ENCODE results near the gene LPCAT1.
A peak's percentile ranks its signal among the peaks of the same experiment; 100 is the strongest.

The LPCAT1 gene

GRCh38 chr5:1497795-1498622 is 25.8 kb downstream of the LPCAT1 start:
- Histone ChIP-seq H3K4me3 (ENCODE audit: low read depth in 1 of 5, low read length in 5 of 5) (no peak overlapping the region), H3K4me1 (ENCODE audit: control insufficient read depth in 5 of 5, insufficient read depth in 5 of 5, low read length in 5 of 5) (peaks cover 10 to 57% (median 32%) of the 10 kb centered on the region in 5 donors), H3K36me3 (ENCODE audit: control insufficient read depth in 5 of 5, insufficient read depth in 5 of 5, low read length in 5 of 5) (peaks cover 0 to 29% (median 13%) of the 10 kb centered on the region in 5 donors), H3K9ac (ENCODE audit: low read length in 5 of 5) (no peak overlapping the region), H3K27ac (ENCODE audit: low read depth, low read length) (no peak overlapping the region), H3K9me3 (ENCODE audit: control insufficient read depth in 5 of 5, low read length in 5 of 5) (no peaks in the 10 kb centered on the region), H3K27me3 (ENCODE audit: control insufficient read depth in 5 of 5, insufficient read depth in 4 of 5, low read length in 5 of 5) (peaks cover 0 to 1% (median 0%) of the 10 kb centered on the region in 5 donors)

GRCh38 chr5:1497242-1497777 is 26.4 kb downstream of the LPCAT1 start:
- Histone ChIP-seq H3K4me1 (ENCODE audit: control insufficient read depth in 5 of 5, insufficient read depth in 5 of 5, low read length in 5 of 5) (peaks cover 9 to 50% (median 29%) of the 10 kb centered on the region in 5 donors), H3K36me3 (ENCODE audit: control insufficient read depth in 5 of 5, insufficient read depth in 5 of 5, low read length in 5 of 5) (peaks cover 0 to 36% (median 16%) of the 10 kb centered on the region in 5 donors), H3K27me3 (ENCODE audit: control insufficient read depth in 5 of 5, insufficient read depth in 4 of 5, low read length in 5 of 5) (peaks cover 0 to 3% (median 0%) of the 10 kb centered on the region in 5 donors), H3K9ac (ENCODE audit: low read length in 5 of 5) (no peak overlapping the region), H3K4me3 (ENCODE audit: low read depth in 1 of 5, low read length in 5 of 5) (no peak overlapping the region), H3K9me3 (ENCODE audit: control insufficient read depth in 5 of 5, low read length in 5 of 5) (no peaks in the 10 kb centered on the region), H3K27ac (ENCODE audit: low read depth, low read length) (no peak overlapping the region)

- H3K36me3 ChIP-seq (ENCODE audit: control insufficient read depth in 5 of 5, insufficient read depth in 5 of 5, low read length in 5 of 5), result peaks cover 0 to 50% (median 29%) of the 10 kb centered on the region in 5 donors
Measured at GRCh38 chr5:1495525-1495897, 28.2 kb downstream of the LPCAT1 start.

GRCh38 chr5:1494780-1495524 is 28.8 kb downstream of the LPCAT1 start:
- Histone ChIP-seq H3K9ac (ENCODE audit: low read length in 5 of 5) (no peak overlapping the region), H3K9me3 (ENCODE audit: control insufficient read depth in 5 of 5, low read length in 5 of 5) (no peaks in the 10 kb centered on the region), H3K4me3 (ENCODE audit: low read depth in 1 of 5, low read length in 5 of 5) (no peak overlapping the region), H3K27me3 (ENCODE audit: control insufficient read depth in 5 of 5, insufficient read depth in 4 of 5, low read length in 5 of 5) (peaks cover 0 to 3% (median 0%) of the 10 kb centered on the region in 5 donors), H3K4me1 (ENCODE audit: control insufficient read depth in 5 of 5, insufficient read depth in 5 of 5, low read length in 5 of 5) (peaks cover 7 to 29% (median 12%) of the 10 kb centered on the region in 5 donors), H3K27ac (ENCODE audit: low read depth, low read length) (no peak overlapping the region), H3K36me3 (ENCODE audit: control insufficient read depth in 5 of 5, insufficient read depth in 5 of 5, low read length in 5 of 5) (peaks cover 0 to 56% (median 32%) of the 10 kb centered on the region in 5 donors)

More at GRCh38 chr5:1495525-1495897, 28.2 kb downstream of the LPCAT1 start:
- Histone ChIP-seq H3K9ac (ENCODE audit: low read length in 5 of 5) (no peak overlapping the region), H3K9me3 (ENCODE audit: control insufficient read depth in 5 of 5, low read length in 5 of 5) (no peaks in the 10 kb centered on the region), H3K27ac (ENCODE audit: low read depth, low read length) (no peak overlapping the region), H3K4me1 (ENCODE audit: control insufficient read depth in 5 of 5, insufficient read depth in 5 of 5, low read length in 5 of 5) (peaks cover 7 to 32% (median 17%) of the 10 kb centered on the region in 5 donors), H3K27me3 (ENCODE audit: control insufficient read depth in 5 of 5, insufficient read depth in 4 of 5, low read length in 5 of 5) (peaks cover 0 to 3% (median 0%) of the 10 kb centered on the region in 5 donors), H3K4me3 (ENCODE audit: low read depth in 1 of 5, low read length in 5 of 5) (no peak overlapping the region)

- no peak overlapping the region for H3K9ac ChIP-seq (ENCODE audit: low read length in 5 of 5)
- peaks cover 0 to 3% (median 0%) of the 10 kb centered on the region in 5 donors for H3K27me3 ChIP-seq (ENCODE audit: control insufficient read depth in 5 of 5, insufficient read depth in 4 of 5, low read length in 5 of 5)
- no peak overlapping the region for H3K27ac ChIP-seq (ENCODE audit: low read depth, low read length)
- peaks cover 8 to 28% (median 12%) of the 10 kb centered on the region in 5 donors for H3K4me1 ChIP-seq (ENCODE audit: control insufficient read depth in 5 of 5, insufficient read depth in 5 of 5, low read length in 5 of 5)
- peaks cover 0 to 66% (median 35%) of the 10 kb centered on the region in 5 donors for H3K36me3 ChIP-seq (ENCODE audit: control insufficient read depth in 5 of 5, insufficient read depth in 5 of 5, low read length in 5 of 5)
- H3K9me3 ChIP-seq (ENCODE audit: control insufficient read depth in 5 of 5, low read length in 5 of 5), result no peaks in the 10 kb centered on the region
- no peak overlapping the region for H3K4me3 ChIP-seq (ENCODE audit: low read depth in 1 of 5, low read length in 5 of 5)
Measured at GRCh38 chr5:1493941-1494340, 29.8 kb downstream of the LPCAT1 start.

GRCh38 chr5:1493413-1493812 is 30.3 kb downstream of the LPCAT1 start:
- Histone ChIP-seq H3K4me1 (ENCODE audit: control insufficient read depth in 5 of 5, insufficient read depth in 5 of 5, low read length in 5 of 5) (peaks cover 6 to 23% (median 9%) of the 10 kb centered on the region in 5 donors), H3K9me3 (ENCODE audit: control insufficient read depth in 5 of 5, low read length in 5 of 5) (no peaks in the 10 kb centered on the region), H3K9ac (ENCODE audit: low read length in 5 of 5) (no peak overlapping the region), H3K36me3 (ENCODE audit: control insufficient read depth in 5 of 5, insufficient read depth in 5 of 5, low read length in 5 of 5) (peaks cover 0 to 65% (median 36%) of the 10 kb centered on the region in 5 donors), H3K27me3 (ENCODE audit: control insufficient read depth in 5 of 5, insufficient read depth in 4 of 5, low read length in 5 of 5) (peaks cover 0 to 3% (median 0%) of the 10 kb centered on the region in 5 donors), H3K4me3 (ENCODE audit: low read depth in 1 of 5, low read length in 5 of 5) (no peak overlapping the region), H3K27ac (ENCODE audit: low read depth, low read length) (no peak overlapping the region)

- Histone ChIP-seq H3K27me3 (ENCODE audit: control insufficient read depth in 5 of 5, insufficient read depth in 4 of 5, low read length in 5 of 5) (peaks cover 0 to 3% (median 0%) of the 10 kb centered on the region in 5 donors), H3K36me3 (ENCODE audit: control insufficient read depth in 5 of 5, insufficient read depth in 5 of 5, low read length in 5 of 5) (peaks cover 0 to 69% (median 41%) of the 10 kb centered on the region in 5 donors), H3K4me3 (ENCODE audit: low read depth in 1 of 5, low read length in 5 of 5) (no peak overlapping the region), H3K9me3 (ENCODE audit: control insufficient read depth in 5 of 5, low read length in 5 of 5) (no peaks in the 10 kb centered on the region), H3K4me1 (ENCODE audit: control insufficient read depth in 5 of 5, insufficient read depth in 5 of 5, low read length in 5 of 5) (peaks cover 1 to 17% (median 5%) of the 10 kb centered on the region in 5 donors), H3K27ac (ENCODE audit: low read depth, low read length) (no peak overlapping the region), H3K9ac (ENCODE audit: low read length in 5 of 5) (no peak overlapping the region)
Measured at GRCh38 chr5:1492757-1493156, 31.0 kb downstream of the LPCAT1 start.

GRCh38 chr5:1490376-1490775 is 33.4 kb downstream of the LPCAT1 start:
- Histone ChIP-seq H3K36me3 (ENCODE audit: control insufficient read depth in 5 of 5, insufficient read depth in 5 of 5, low read length in 5 of 5) (peaks cover 0 to 86% (median 62%) of the 10 kb centered on the region in 5 donors), H3K9me3 (ENCODE audit: control insufficient read depth in 5 of 5, low read length in 5 of 5) (no peaks in the 10 kb centered on the region), H3K27ac (ENCODE audit: low read depth, low read length) (no peak overlapping the region), H3K9ac (ENCODE audit: low read length in 5 of 5) (no peak overlapping the region), H3K4me3 (ENCODE audit: low read depth in 1 of 5, low read length in 5 of 5) (no peak overlapping the region), H3K4me1 (ENCODE audit: control insufficient read depth in 5 of 5, insufficient read depth in 5 of 5, low read length in 5 of 5) (peaks cover 0 to 10% (median 2%) of the 10 kb centered on the region in 5 donors), H3K27me3 (ENCODE audit: control insufficient read depth in 5 of 5, insufficient read depth in 4 of 5, low read length in 5 of 5) (peaks cover 0 to 3% (median 0%) of the 10 kb centered on the region in 5 donors)

GRCh38 chr5:1489754-1490153 is 34.0 kb downstream of the LPCAT1 start:
- peak overlapping the region; percentile 16 for H3K27ac ChIP-seq (ENCODE audit: low read depth, low read length)
- H3K9me3 ChIP-seq (ENCODE audit: control insufficient read depth in 5 of 5, low read length in 5 of 5), result no peaks in the 10 kb centered on the region
- H3K4me1 ChIP-seq (ENCODE audit: control insufficient read depth in 5 of 5, insufficient read depth in 5 of 5, low read length in 5 of 5), result peaks cover 0 to 7% (median 2%) of the 10 kb centered on the region in 5 donors
- peaks cover 0 to 3% (median 0%) of the 10 kb centered on the region in 5 donors for H3K27me3 ChIP-seq (ENCODE audit: control insufficient read depth in 5 of 5, insufficient read depth in 4 of 5, low read length in 5 of 5)
- no peak overlapping the region for H3K9ac ChIP-seq (ENCODE audit: low read length in 5 of 5)
- peaks cover 0 to 88% (median 64%) of the 10 kb centered on the region in 5 donors for H3K36me3 ChIP-seq (ENCODE audit: control insufficient read depth in 5 of 5, insufficient read depth in 5 of 5, low read length in 5 of 5)
- H3K4me3 ChIP-seq (ENCODE audit: low read depth in 1 of 5, low read length in 5 of 5), result no peak overlapping the region
